HTR-8/SVneo (cell line): ENCODE results near the gene PLG.
"Not testable (repeated sequence)": the region's sequence is repeated elsewhere in the genome, so short reads cannot be mapped to it uniquely, and the experiment has no call there.

Experiments used
- DNase-seq: peaks from one replicate; pipeline ENCODE4 v3.0.0; 2011; ENCODE audit warnings: low spot score, mixed read lengths; ENCODE audit not compliant: insufficient read length
- FAIRE-seq: peaks from 2 replicates; lab custom pipeline; 2011; peaks lifted over from hg19 to GRCh38; lab: Jason Lieb, UNC

Gene PLG

DNA sequence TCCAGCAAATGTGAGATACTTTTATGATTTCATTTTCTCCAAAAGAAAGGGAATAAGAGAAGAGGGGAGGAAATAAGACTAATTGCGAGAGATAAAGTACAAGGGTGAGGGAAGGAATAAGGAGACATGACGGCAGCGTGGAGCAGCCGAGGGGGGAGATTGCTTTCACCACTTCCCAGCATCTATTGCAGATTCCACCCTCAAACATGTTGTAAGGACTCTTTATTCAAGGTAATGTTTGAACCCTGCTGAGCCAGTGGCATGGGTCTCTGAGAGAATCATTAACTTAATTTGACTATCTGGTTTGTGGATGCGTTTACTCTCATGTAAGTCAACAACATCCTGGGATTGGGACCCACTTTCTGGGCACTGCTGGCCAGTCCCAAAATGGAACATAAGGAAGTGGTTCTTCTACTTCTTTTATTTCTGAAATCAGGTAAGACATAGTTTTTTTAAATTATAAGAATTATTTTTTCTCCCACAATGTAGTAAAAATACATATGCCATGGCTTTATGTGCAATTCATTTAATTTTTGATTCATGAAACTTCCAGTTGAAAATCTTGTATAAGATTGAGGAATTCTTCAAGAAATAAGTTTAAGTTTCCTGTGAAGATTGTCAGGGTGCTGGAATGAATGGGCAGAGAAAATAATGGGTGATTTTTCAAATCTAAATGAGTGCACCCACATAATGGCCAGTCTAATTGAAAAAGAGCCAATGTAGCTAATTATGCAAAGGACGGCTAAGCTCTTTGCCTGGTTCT lies at the start of gene PLG:
Gene PLG, plus strand, starts transcription at position 327 of the 763 bp plus-strand sequence. Its CDS starts 61 bp downstream, at position 388.
- FAIRE-seq, DNase-seq: not testable (repeated sequence)

DNA sequence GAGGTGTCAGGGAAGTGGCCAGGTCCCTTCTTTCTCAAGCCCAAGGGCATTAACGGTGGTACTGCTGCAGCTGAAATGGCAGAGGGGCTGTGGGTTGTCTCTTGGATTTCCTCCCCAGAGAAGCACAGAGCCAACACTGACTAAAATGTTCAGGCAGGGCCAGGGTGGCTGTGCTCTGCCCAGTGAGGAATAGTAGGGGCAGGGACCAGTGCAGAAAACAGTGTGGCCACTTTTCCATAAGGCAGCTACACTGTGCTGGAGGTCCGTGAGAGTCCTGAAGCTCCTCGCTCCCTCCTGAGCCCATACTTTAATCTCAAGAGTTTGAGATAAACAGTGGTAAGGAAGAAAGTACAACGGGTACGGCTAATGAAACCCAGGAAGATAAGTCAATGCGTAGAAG lies 42.5 kb upstream of the PLG start:
- FAIRE-seq, result no peak

DNA sequence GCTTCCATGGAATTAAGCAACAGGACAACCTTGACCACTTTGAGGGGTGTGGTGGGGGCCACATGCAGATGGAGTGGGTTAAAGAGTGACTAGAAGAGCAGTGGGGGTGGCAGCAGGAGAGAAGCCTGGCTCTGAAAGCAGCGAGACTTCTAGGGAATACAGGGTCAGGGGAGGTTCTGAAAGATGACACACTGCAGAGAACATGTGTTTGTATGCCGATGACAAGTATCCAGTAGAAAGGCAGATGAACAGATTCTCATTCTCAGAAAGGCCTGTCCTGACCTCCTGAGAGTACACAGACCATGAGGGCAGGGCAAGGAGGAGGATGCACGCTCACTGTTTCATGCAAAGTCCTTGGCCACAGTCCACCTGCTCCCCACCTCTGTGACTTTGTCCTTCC lies 40.8 kb upstream of the PLG start:
- DNase-seq (no peak), FAIRE-seq (no peak)

More for the DNA sequence above, 42.5 kb upstream of the PLG start:
- DNase-seq, result no peak

DNA sequence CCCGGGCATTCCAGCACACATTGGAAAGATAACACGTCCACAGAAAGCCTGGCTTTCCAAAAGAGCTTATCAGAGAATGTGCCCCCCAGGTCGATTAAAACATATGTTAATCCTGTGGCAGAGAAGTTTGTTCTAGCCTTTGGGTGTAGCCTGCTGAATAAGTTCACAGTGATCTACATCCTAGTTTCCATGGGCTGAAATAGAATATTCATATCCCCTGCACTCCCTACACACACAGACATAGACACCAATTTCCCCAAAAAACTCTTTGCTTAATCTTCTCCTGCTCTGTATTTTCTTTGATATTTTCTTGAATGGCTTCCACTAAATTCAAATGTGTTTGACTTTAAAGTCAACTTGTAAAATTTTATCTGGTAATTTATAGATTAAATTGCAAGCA lies 39.6 kb upstream of the PLG start:
- FAIRE-seq (no peak), DNase-seq (no peak)

DNA sequence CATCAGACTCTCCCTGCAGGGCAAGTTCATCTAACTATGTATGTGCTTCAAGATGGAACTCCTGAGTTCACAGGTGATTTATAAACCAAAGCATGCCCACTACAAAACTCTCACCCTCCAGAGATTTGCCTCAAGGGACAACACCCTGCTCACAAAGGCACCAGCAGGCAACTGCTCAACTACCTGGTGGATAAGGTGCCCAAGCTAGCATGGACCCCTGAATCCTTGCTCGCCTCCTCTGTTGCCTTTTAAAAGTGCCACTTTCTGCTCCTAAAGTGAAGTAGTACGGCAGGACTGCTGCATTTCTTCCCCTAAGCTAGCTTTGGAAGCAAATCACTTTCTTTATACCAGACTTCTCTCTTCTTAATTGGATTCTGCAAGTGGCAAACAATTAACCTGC lies 39.2 kb upstream of the PLG start:
- DNase-seq, result no peak
- no peak for FAIRE-seq

DNA sequence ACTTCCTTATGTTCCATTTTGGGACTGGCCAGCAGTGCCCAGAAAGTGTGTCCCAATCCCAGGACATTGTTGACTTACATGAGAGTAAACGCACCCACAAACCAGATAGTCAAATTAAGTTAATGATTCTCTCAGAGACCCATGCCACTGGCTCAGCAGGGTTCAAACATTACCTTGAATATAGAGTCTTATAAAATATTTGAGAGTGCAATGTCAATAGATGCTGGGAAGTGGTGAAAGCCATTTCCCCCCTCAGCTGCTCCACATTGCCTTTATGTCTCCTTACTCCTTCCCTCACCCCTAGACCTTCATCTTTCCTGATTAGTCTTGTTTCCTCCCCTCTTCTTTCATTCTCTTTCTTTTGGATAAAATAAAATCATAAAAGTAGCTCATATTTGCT lies 37.8 kb upstream of the PLG start, which contains the start of gene LPA:
Gene LPA, minus strand, starts transcription at position 78 of the 400 bp plus-strand sequence. Its CDS starts 61 bp downstream, at position 17.
- not testable (repeated sequence) for DNase-seq, FAIRE-seq

DNA sequence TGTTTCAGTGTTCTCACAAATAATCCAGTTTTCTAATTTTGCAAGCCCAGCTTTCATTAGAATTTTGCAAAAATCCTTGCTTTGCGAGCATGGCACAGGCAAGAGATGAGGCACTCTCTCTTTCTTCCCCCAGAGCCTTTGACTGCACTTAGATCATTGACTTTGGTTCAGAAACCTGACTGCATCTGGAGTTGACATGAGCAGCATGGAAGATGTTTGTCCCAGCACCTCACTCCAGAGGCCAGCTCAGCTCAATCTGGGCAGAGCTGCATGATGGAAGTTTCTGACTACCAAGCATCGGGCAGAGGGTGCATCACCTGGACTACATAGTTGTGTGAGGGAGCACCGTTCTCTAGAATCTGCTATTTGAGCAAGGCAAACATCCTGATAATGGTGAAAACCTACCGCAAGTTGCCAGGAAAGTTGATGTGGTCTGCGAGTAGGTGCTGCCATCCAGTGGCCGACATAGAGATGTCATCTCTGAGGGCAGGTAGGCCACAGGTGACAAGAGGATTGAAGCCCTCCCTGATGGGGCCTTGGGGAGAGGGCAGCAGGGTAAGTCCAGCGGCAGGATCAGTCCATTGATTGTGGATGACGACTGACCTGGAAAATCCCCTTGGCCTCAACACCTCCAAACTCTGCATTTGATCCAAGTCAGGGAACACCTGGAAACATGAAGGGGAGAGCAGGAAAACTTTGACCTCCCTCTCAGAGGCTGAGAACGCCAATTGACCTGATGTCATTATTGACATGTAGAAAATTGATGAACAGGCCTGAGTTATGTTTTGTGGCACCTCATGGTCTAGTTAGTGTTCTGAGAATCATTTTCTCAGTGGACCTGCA lies 34.2 kb upstream of the PLG start:
- DNase-seq (no peak), FAIRE-seq (no peak)

DNA sequence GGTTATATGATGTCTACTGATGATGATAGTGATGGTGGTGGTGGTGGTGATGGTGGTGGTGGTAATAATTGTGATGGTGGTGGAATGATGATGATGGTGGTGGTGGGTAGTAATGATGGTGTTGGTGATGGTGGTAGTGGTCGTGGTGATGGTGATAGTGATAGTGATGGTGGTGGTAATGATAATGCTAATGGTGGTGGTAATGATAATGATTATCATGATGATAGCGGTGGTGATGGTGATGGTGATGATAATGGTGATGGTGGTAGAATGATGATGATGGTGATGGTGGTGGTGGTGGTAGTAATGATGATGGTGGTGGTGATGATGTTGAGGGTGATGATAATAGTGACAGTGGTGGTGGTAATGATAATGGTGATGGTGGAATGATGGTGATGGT lies 33.5 kb upstream of the PLG start:
- FAIRE-seq, result peak; percentile 82
- no peak for DNase-seq

DNA sequence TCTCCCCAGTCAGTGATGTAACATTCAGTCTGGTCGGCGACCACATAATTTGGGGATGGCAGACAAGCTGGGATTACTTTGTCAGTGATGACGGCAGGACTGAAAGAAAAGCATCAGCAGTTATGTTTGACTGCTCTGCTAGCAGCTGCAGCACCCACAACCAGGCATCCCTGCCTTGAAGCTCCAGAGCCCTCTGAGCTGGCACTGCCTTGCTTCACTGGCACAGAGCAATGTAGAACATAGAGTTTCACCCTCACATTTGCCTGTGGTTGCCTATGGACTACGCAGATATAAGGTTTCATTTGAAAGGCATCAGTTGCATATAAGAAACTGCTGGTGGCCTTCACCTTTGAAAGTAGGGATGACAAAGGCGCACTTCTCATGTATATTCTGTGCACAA lies 25.6 kb upstream of the PLG start:
- DNase-seq, FAIRE-seq: not testable (repeated sequence)

DNA sequence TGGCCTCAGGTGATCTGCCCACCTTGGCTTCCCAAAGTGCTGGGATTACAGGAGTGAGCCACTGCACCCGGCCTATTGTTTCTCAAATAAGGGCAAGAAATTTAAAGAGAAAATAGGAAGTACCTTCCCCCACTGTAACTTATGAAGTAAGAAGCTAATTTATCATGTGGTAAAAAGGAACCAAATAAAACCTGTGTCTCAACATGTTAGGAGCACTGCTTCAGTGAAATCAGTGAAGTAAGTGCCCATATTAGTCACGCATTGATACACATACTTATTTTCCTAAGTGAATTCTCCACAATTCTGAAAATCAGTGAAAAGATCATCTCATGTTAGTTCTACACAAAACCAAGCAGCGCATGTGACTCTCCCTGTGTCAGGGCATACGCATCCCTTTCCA lies 23.8 kb upstream of the PLG start:
- DNase-seq (no peak), FAIRE-seq (no peak)

DNA sequence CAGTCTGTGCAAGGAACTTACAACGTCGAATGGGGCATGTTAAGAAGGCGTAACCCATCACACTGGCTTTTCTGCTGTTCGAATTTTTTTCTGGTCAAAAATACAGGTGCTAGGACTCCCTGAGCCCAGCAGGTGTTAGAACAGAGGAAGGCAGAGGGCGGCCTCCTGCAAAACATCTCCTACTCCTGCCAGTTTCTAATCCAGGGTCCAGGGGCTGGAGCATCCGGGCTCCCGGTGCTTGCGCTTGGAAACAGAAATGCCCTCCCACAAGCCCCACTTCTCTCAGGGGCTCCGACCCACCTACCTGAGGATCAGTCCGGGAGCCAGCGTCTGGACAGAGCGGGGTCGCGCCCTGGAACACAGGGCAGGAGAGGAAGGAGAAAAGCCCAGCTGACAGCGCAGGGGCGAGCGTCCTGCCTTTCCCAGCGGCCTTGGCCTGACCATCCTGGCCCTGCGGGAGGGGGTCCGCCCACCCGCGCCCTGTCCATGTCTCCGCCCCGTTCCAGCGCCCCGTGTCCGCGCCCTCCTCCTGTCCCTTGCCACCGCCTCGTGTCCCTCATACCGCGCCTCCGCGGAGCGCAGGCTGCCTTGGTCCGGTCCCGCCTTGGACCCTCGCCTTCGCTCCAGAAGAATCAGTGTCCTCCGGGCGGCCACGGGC lies 23.2 kb upstream of the PLG start:
- FAIRE-seq (no peak), DNase-seq (no peak)

DNA sequence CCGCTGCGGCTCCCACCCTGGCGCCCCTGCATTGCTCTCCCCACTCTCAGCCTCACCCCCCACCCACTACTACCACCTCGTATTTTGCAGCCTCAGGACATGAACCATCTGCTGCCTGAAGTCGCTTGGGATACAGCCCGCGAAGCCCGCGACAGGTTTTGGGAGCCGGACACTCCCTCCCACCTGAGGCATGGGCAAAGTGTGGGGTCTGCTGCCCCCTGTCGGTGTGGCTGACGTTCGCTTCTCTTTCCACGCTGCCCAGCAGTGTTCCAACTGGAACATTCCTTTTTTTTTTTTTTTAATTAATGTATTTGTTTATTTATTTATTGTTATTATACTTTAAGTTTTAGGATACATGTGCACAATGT lies 22.7 kb upstream of the PLG start:
- FAIRE-seq (no peak), DNase-seq (no peak)

DNA sequence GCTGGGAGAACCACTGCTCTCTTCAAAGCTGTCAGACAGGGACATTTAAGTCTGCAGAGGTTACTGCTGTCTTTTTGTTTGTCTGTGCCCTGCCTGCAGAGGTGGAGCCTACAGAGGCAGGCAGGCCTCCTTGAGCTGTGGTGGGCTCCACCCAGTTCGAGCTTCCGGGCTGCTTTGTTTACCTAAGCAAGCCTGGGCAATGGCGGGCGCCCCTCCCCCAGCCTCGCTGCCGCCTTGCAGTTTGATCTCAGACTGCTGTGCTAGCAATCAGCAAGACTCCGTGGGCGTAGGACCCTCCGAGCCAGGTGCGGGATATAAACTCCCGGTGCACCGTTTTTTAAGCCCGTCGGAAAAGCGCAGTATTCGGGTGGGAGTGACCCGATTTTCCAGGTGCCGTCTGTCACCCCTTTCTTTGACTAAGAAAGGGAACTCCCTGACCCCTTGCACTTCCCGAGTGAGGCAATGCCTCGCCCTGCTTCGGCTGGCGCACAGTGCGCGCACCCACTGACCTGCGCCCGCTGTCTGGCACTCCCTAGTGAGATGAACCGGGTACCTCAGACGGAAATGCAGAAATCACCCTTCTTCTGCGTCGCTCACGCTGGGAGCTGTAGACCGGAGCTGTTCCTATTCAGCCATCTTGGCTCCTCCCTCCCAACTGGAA lies 16.8 kb upstream of the PLG start:
- not testable (repeated sequence) for DNase-seq

DNA sequence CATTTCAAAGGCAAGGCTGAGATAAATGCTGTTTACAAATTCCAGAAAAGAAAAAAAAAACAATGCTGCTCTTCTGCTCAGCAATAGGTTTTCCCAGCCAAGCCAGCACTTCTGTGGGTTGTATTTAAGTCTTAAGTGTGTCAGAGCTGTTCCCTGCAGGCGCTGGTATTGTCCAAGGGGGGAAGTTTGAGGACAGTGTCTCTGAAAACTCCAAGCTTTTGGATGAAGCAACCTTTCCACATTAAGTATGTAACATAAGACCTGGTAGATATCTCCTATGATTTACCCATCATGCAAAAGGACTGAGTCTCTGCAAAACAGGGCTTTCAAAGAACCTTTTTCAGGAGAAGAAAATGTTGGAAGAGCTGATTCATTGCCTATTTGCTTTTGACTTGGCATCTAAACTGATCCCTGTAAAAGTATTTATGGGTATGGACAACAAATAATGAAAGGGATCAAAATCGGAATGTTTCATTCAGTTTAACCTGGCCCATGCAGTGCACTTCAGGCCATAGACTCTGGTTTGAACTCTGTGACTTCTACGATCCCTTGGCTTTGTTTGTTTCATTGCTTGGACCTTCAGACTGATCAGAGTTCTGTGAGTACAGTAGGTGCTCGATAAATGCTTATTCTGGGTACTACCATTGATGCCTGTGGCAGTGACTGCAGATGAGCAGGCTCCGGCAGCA lies 16.1 kb upstream of the PLG start:
- FAIRE-seq (no peak), DNase-seq (no peak)

More for the DNA sequence above, 16.8 kb upstream of the PLG start:
- FAIRE-seq, result not testable (repeated sequence)

DNA sequence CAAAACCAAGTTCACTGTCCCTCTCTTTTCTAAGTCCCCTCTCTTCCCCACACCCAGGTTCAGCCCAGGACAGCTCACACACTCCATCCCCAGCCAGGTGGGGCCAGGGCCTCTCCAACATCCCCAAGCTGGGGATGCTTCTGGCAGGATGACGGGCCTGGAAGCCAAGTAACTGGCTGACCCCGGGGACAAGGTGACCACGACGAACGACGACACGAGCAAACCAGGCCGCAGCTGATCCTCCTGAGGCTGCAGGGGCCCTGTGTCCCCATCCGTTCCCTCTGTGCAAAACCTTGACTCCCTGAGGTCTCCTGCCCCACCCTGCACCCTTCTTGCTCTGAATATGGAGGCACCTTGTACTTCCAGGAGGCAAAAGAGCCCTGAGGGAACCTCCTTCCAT lies 11.6 kb upstream of the PLG start:
- DNase-seq, result no peak
- FAIRE-seq, result no peak

DNA sequence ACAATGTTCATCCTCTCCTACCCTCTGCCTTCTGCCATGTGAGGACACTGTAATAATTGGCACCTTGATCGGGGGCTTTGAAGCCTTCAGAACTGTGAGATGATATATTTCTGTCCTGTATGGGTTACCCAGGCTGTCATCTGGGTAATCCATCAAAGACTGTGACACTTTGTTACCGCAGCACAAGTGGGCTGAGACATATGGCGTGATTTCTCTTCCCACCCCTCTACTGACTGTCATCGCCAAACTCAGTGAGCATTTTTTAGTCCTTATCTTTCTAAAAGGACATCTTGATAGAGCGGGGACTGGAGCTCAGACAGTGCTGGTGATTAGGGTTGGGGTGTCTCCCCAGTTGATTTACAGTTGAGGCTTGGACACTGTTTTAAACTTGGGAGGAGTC lies 10.4 kb upstream of the PLG start:
- no peak for FAIRE-seq

DNA sequence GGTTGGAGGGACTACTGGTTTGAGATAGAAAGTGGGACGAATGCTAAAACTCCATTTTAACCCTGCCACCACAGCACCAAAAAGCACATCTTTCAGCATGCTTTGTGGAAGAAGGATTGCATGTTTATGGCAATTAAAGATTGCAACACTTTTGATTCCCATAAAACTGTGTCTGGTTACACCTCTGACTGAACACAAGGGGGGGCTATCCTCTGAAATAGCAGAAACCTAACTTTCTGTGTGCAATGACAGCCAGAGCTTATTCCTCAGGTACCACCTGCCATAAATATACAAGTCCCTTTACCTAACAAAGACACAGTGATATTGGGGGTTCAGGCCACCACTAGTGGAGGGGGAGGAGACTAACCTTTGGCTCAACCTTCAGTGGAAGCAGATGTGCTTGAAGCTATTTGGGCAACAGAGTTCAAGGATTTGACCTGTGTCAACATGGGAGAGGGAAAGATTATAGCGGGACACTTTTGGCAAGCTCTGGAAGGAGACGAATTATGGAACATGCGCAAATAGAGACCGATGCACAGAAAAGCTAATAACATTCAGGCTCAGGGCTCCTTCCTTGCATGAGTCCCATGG lies 9.6 kb upstream of the PLG start:
- DNase-seq (no peak), FAIRE-seq (no peak)

More for the DNA sequence above, 10.4 kb upstream of the PLG start:
- no peak for DNase-seq

DNA sequence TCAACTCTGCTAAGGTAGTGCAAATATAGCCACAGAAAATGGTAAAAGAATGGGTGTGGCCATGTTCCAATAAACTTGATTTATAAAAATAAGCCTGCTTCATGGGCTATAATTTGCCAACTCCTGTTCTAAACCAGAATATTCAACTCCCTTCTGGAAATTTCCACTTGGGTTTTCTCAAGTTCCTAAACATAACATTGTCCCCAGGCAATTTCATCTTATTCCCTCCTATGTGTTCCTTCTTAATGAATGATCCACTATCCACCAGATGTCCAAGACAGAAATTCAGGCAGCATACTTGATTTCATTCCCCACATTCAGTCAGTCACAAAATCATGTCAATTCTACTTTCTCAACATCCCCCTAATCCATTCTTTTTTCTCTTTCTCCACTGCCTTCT lies 7.0 kb upstream of the PLG start:
- DNase-seq, FAIRE-seq: not testable (repeated sequence)

DNA sequence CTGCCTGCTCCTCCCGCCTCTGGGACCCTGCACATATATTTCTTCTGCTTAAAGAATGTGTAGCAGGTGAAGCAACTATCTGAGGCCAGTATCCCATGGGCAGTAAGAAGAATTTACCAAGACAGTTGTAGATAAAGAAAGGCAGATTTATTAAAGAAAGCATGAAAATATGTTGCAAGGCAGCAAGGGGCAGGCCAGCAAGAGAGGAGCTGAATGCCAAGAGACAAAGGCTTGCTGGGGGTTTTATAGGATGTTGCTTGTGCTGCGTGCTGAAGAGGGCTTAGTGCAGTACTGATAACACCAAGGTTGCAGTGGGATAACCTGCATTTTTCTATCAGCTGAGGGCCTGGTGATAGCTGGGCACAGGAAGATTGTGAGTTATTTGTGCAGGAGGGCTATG lies 6.4 kb upstream of the PLG start:
- FAIRE-seq, DNase-seq: not testable (repeated sequence)
